GF-D8 (cell line): ENCODE data around the gene MRPL14.

Experiments
- DNase-seq: peaks from one replicate; lab custom pipeline; 2025; lab: John Stamatoyannopoulos, UW

The MRPL14 gene

GRCh38 chr6:44122801-44123200, 4.5 kb downstream of the MRPL14 start:
- DNase-seq = peak; percentile 23

- DNase-seq = no peak
Measured at GRCh38 chr6:44120692-44121443, 6.4 kb downstream of the MRPL14 start.

- no peak for DNase-seq
Measured at GRCh38 chr6:44119704-44120262, 7.5 kb downstream of the MRPL14 start.

GRCh38 chr6:44117397-44118128, 9.7 kb downstream of the MRPL14 start:
- DNase-seq = no peak

GRCh38 chr6:44116641-44117382, 10.4 kb downstream of the MRPL14 start:
- no peak for DNase-seq

GRCh38 chr6:44115866-44116265, 11.4 kb downstream of the MRPL14 start:
- no peak for DNase-seq

GRCh38 chr6:44113414-44113813, 13.8 kb downstream of the MRPL14 start:
- no peak for DNase-seq

GRCh38 chr6:44111434-44112417, 15.5 kb downstream of the MRPL14 start:
- DNase-seq = no peak

GRCh38 chr6:44110966-44111365, 16.3 kb downstream of the MRPL14 start:
- no peak for DNase-seq

- no peak for DNase-seq
Measured at GRCh38 chr6:44110005-44110676, 17.1 kb downstream of the MRPL14 start.

- DNase-seq = no peak
Measured at GRCh38 chr6:44109212-44109611, 18.0 kb downstream of the MRPL14 start.

- no peak for DNase-seq
Measured at GRCh38 chr6:44108471-44108870, 18.8 kb downstream of the MRPL14 start.

- DNase-seq = no peak
Measured at GRCh38 chr6:44107017-44107416, 20.2 kb downstream of the MRPL14 start.

GRCh38 chr6:44105993-44106740, 21.1 kb downstream of the MRPL14 start:
- no peak for DNase-seq

GRCh38 chr6:44105146-44105545, 22.1 kb downstream of the MRPL14 start:
- DNase-seq = no peak

- DNase-seq = no peak
Measured at GRCh38 chr6:44104481-44105021, 22.7 kb downstream of the MRPL14 start.

- DNase-seq = no peak
Measured at GRCh38 chr6:44102527-44102926, 24.7 kb downstream of the MRPL14 start.

GRCh38 chr6:44101832-44102231, 25.4 kb downstream of the MRPL14 start:
- DNase-seq = no peak

GRCh38 chr6:44100088-44100550, 27.1 kb downstream of the MRPL14 start:
- DNase-seq = no peak

- DNase-seq = no peak
Measured at GRCh38 chr6:44099192-44099591, 28.1 kb downstream of the MRPL14 start.
